ENCODE measurements around the gene ASB2.

The ASB2 gene

GRCh38 chr14:93976477-93977057, at the start of gene ASB2:
Gene ASB2 (minus strand): TSS chr14:93976570. CDS start chr14:93964539, 12,031 bp downstream.
- DNase-seq: no peak

GRCh38 chr14:94025720-94026119, 49.4 kb upstream of the ASB2 start:
- DNase-seq: no peak

- DNase-seq: no peak
Measured at GRCh38 chr14:94024549-94024948, 48.2 kb upstream of the ASB2 start.

GRCh38 chr14:94022532-94023411, 46.4 kb upstream of the ASB2 start:
- DNase-seq: no peak

GRCh38 chr14:94021416-94022157, 45.2 kb upstream of the ASB2 start:
- no peak for DNase-seq

- no peak for DNase-seq
Measured at GRCh38 chr14:94021001-94021400, 44.6 kb upstream of the ASB2 start.

GRCh38 chr14:94020267-94020666, 43.9 kb upstream of the ASB2 start:
- DNase-seq: no peak

GRCh38 chr14:94019329-94019728, 43.0 kb upstream of the ASB2 start:
- DNase-seq: no peak

- DNase-seq: no peak
Measured at GRCh38 chr14:94018308-94018707, 41.9 kb upstream of the ASB2 start.

GRCh38 chr14:94016446-94016976, 40.1 kb upstream of the ASB2 start:
- no peak for DNase-seq

GRCh38 chr14:94015223-94015622, 38.9 kb upstream of the ASB2 start:
- DNase-seq: no peak

- DNase-seq: no peak
Measured at GRCh38 chr14:94014382-94014781, 38.0 kb upstream of the ASB2 start.

GRCh38 chr14:94011795-94012194, 35.4 kb upstream of the ASB2 start:
- no peak for DNase-seq

- no peak for DNase-seq
Measured at GRCh38 chr14:94010625-94011024, 34.3 kb upstream of the ASB2 start.

GRCh38 chr14:94009767-94010166, 33.4 kb upstream of the ASB2 start:
- no peak for DNase-seq

- no peak for DNase-seq
Measured at GRCh38 chr14:94008234-94008633, 31.9 kb upstream of the ASB2 start.

- DNase-seq: no peak
Measured at GRCh38 chr14:94005324-94006073, 29.1 kb upstream of the ASB2 start.

GRCh38 chr14:94004015-94004414, 27.6 kb upstream of the ASB2 start:
- no peak for DNase-seq

GRCh38 chr14:94003397-94003796, 27.0 kb upstream of the ASB2 start:
- no peak for DNase-seq

GRCh38 chr14:94001501-94002396, 25.4 kb upstream of the ASB2 start:
- peak; percentile 88 for DNase-seq

GRCh38 chr14:94001016-94001415, 24.6 kb upstream of the ASB2 start:
- DNase-seq: no peak

GRCh38 chr14:94000267-94000666, 23.9 kb upstream of the ASB2 start:
- DNase-seq: no peak
